ENCODE results near the gene PUS1. TPM values are rescaled to one million over a fixed set of nuclear protein-coding genes. Genes with fewer than 3 reads are reported as not detected.

Gene PUS1
- total and polyA plus RNA-seq, 9 of the 15 experiments (the other 6 are each of a cell fraction or from before 2014, with no cell fraction given) = 1.9 to 90.8 (median 30.0) TPM

GRCh38 chr12:131986910-131987309, 57.8 kb downstream of the PUS1 start (continued):
- no peak for TF ChIP-seq UBTF (IDR thresholded peaks at IDR 0.05; ENCODE audit: borderline replicate concordance in 1 of 2, low read depth in 2 of 2, low read length in 2 of 2)
- no peak for TF ChIP-seq TCF7L2 (IDR thresholded peaks at IDR 0.05; ENCODE audit: low read depth, low read length)
- TF ChIP-seq DMBX1 (CRISPR knock-in tag; IDR thresholded peaks at IDR 0.05; ENCODE audit: borderline replicate concordance) = no peak
- TF ChIP-seq ZNF561 (CRISPR knock-in tag; conservative IDR thresholded peaks at IDR 0.05) = no peak
- no peak for TF ChIP-seq THRAP3 (IDR thresholded peaks at IDR 0.05; ENCODE audit: borderline replicate concordance)
- TF ChIP-seq NFYB (IDR thresholded peaks at IDR 0.05; ENCODE audit: extremely low read depth, insufficient read length) = no peak
- TF ChIP-seq ZNF197 (CRISPR knock-in tag; IDR thresholded peaks at IDR 0.05; ENCODE audit: low read depth) = no peak
- TF ChIP-seq, protein P1, sequence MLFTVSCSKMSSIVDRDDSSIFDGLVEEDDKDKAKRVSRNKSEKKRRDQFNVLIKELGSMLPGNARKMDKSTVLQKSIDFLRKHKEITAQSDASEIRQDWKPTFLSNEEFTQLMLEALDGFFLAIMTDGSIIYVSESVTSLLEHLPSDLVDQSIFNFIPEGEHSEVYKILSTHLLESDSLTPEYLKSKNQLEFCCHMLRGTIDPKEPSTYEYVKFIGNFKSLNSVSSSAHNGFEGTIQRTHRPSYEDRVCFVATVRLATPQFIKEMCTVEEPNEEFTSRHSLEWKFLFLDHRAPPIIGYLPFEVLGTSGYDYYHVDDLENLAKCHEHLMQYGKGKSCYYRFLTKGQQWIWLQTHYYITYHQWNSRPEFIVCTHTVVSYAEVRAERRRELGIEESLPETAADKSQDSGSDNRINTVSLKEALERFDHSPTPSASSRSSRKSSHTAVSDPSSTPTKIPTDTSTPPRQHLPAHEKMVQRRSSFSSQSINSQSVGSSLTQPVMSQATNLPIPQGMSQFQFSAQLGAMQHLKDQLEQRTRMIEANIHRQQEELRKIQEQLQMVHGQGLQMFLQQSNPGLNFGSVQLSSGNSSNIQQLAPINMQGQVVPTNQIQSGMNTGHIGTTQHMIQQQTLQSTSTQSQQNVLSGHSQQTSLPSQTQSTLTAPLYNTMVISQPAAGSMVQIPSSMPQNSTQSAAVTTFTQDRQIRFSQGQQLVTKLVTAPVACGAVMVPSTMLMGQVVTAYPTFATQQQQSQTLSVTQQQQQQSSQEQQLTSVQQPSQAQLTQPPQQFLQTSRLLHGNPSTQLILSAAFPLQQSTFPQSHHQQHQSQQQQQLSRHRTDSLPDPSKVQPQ (CRISPR knock-in tag; IDR thresholded peaks at IDR 0.05; ENCODE audit: borderline replicate concordance) = no peak
- TF ChIP-seq DNMT1 (IDR thresholded peaks at IDR 0.05) = no peak
- TF ChIP-seq KDM1A (IDR thresholded peaks at IDR 0.05) = no peak
- TF ChIP-seq ZNF318 (IDR thresholded peaks at IDR 0.05; ENCODE audit: borderline replicate concordance in 1 of 2, low read depth in 1 of 2) = no peak
- TF ChIP-seq MAFG (tag; conservative IDR thresholded peaks at IDR 0.05) = peak; percentile 96
